Thymus (tissue), 11 donors: ENCODE measurements around the gene ETFDH. TPM values are rescaled to one million over a fixed set of nuclear protein-coding genes. Genes with fewer than 3 reads are reported as not detected.

ENCODE experiments used
- DNase-seq, 9 donors: peaks; one replicate each; pipeline ENCODE4 v3.0.0-alpha.2; 2013; ENCODE audit warnings: low spot score in 9 of 9, low read depth in 6 of 9, missing footprints in 1 of 9
- H3K27ac ChIP-seq, 2 donors: one replicate each; pipeline ENCODE4 v1.5.1; 2013; ENCODE audit warnings: control low read depth in 1 of 2, low read depth in 1 of 2, low read length in 1 of 2, mild to moderate bottlenecking in 1 of 2, moderate library complexity in 1 of 2
- H3K27me3 ChIP-seq, 2 donors: one replicate each; pipeline ENCODE4 v1.5.1; 2013; ENCODE audit warnings: low read length in 1 of 2; ENCODE audit not compliant: control insufficient read depth in 2 of 2, insufficient read depth in 1 of 2
- H3K36me3 ChIP-seq, 2 donors: one replicate each; pipeline ENCODE4 v1.5.1; 2013; ENCODE audit warnings: low read length in 1 of 2, mild to moderate bottlenecking in 1 of 2, moderate library complexity in 1 of 2; ENCODE audit not compliant: control insufficient read depth in 2 of 2, insufficient read depth in 2 of 2
- H3K4me1 ChIP-seq, 2 donors: one replicate each; pipeline ENCODE4 v1.5.1; 2013; ENCODE audit warnings: low read length in 2 of 2; ENCODE audit not compliant: control insufficient read depth in 2 of 2, insufficient read depth in 2 of 2
- H3K4me3 ChIP-seq, 2 donors: one replicate each; pipeline ENCODE4 v1.5.1; 2013; ENCODE audit warnings: low read length in 2 of 2, control low read depth in 1 of 2, mild to moderate bottlenecking in 1 of 2
- H3K9me3 ChIP-seq, 2 donors: one replicate each; pipeline ENCODE4 v1.5.1; 2013; ENCODE audit warnings: low read length in 1 of 2, mild to moderate bottlenecking in 1 of 2; ENCODE audit not compliant: control insufficient read depth in 2 of 2, insufficient read depth in 1 of 2
- WGBS: extraction: QIAGEN DNeasy Blood & Tissue Kit; methylation state at CpG from one replicate; pipeline ENCODE4 v1.1.7; 2013; 5-methylcytosine and 5-hydroxymethylcytosine counted together
- polyA plus RNA-seq: library from polyadenylated mRNA; stranded (reverse); fragments of 200-250 nt; gene quantifications from one replicate; pipeline ENCODE4 v1.2.3, GENCODE V29; 2013
- total RNA-seq: library from RNA; stranded (reverse); fragments of 120-200 nt; gene quantifications from one replicate; pipeline ENCODE4 v1.2.4, GENCODE V29; 2013
- donor health status: healthy.

The ETFDH gene
- total and polyA plus RNA-seq, 2 donors = 18.0 to 24.8 TPM

GRCh38 chr4:158756588-158756987 is 84.5 kb downstream of the ETFDH start:
- H3K36me3 ChIP-seq = no peaks in the 10 kb centered on the region
- H3K4me3 ChIP-seq = no peak overlapping the region
- H3K27ac ChIP-seq = no peak overlapping the region
- no peak for DNase-seq
- no peaks in the 10 kb centered on the region for H3K4me1 ChIP-seq
- no peaks in the 10 kb centered on the region for H3K9me3 ChIP-seq
- H3K27me3 ChIP-seq = no peaks in the 10 kb centered on the region

- H3K4me1 ChIP-seq = no peaks in the 10 kb centered on the region
- no peak overlapping the region for H3K4me3 ChIP-seq
- no peaks in the 10 kb centered on the region for H3K9me3 ChIP-seq
- no peaks in the 10 kb centered on the region for H3K27me3 ChIP-seq
- H3K36me3 ChIP-seq = no peaks in the 10 kb centered on the region
- WGBS = 85% methylated on average over 4 of the region's 4 CpGs
- no peak overlapping the region for H3K27ac ChIP-seq
- DNase-seq = no peak
Observed at GRCh38 chr4:158758142-158758541, 86.0 kb downstream of the ETFDH start.

- Histone ChIP-seq H3K27ac (no peak overlapping the region), H3K4me3 (no peak overlapping the region), H3K27me3 (no peaks in the 10 kb centered on the region), H3K4me1 (no peaks in the 10 kb centered on the region), H3K36me3 (no peaks in the 10 kb centered on the region), H3K9me3 (no peaks in the 10 kb centered on the region)
- 97% methylated on average over 4 of the region's 4 CpGs for WGBS
- no peak for DNase-seq
Observed at GRCh38 chr4:158758703-158759102, 86.6 kb downstream of the ETFDH start.

Other genes starting within 250 kb of the ETFDH start
- gene RXFP1, start 150.4 kb upstream of the ETFDH start, total RNA-seq = 0.05 TPM
- 0.02 TPM for gene RXFP1, start 150.4 kb upstream of the ETFDH start, polyA plus RNA-seq
- gene C4orf46, start 409 bp upstream of the ETFDH start, total RNA-seq = 8.6 TPM
- 6.4 TPM for gene C4orf46, start 409 bp upstream of the ETFDH start, polyA plus RNA-seq
- 33.8 TPM for gene PPID, start 51.1 kb downstream of the ETFDH start, total RNA-seq
- 34.3 TPM for gene PPID, start 51.1 kb downstream of the ETFDH start, polyA plus RNA-seq
- 11.8 TPM for gene FNIP2, start 96.7 kb downstream of the ETFDH start, total RNA-seq
- gene FNIP2, start 96.7 kb downstream of the ETFDH start, polyA plus RNA-seq = 12.6 TPM